Measurements from ENCODE around the gene PRPF31.

The PRPF31 gene

DNA sequence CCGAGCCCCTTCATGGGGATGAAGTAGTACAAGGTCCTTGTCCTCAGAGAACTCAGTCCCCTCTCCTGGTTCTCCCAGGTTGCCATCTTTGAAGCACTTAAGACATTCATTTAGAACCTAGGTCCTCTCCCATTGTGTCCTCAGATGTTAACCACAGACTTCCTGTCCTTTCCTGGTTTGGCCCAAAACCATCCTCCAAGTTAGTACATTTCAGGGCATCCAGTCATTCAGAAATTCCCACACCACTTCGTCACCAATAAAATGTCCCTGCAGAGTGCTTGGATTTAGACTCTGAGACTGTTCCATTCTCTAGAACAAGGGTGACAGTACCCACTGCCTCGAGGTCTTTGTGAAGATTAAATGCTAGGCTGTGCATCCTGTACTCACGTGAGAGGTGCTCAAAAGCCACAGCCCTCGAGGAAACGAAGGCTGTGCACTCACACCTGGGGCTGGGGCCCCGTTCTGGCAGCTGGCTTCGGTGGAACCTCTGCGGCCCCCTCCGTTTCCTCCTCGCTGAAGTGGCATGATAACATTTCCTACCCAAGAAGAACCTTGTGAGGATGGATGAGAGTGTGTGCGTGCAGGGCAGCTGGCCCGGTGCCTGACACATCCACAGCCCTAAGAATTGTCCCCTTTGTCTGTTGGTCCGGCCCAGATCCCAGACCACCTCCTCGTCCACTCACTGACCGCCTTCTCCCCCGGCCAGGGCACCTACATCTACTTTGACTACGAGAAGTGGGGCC lies 39.2 kb downstream of the PRPF31 start:
- no peak overlapping the region for H3K4me3 ChIP-seq (ENCODE audit: low read depth, low read length)
- no peak for TF ChIP-seq CTCF (IDR thresholded peaks at IDR 0.05; ENCODE audit: low read depth, low read length)

GRCh38 chr19:54155694-54156093 lies 40.1 kb downstream of the PRPF31 start:
- TF ChIP-seq CTCF (IDR thresholded peaks at IDR 0.05; ENCODE audit: low read depth, low read length): no peak
- no peak overlapping the region for H3K4me3 ChIP-seq (ENCODE audit: low read depth, low read length)

- H3K4me3 ChIP-seq (ENCODE audit: low read depth, low read length): no peak overlapping the region
- no peak for TF ChIP-seq CTCF (IDR thresholded peaks at IDR 0.05; ENCODE audit: low read depth, low read length)
Observed at GRCh38 chr19:54156490-54156889, 40.9 kb downstream of the PRPF31 start.

GRCh38 chr19:54156953-54157352 lies 41.4 kb downstream of the PRPF31 start:
- H3K4me3 ChIP-seq (ENCODE audit: low read depth, low read length): no peak overlapping the region
- no peak for TF ChIP-seq CTCF (IDR thresholded peaks at IDR 0.05; ENCODE audit: low read depth, low read length)

GRCh38 chr19:54158812-54159351 lies 43.3 kb downstream of the PRPF31 start:
- peak overlapping the region; percentile 68 for H3K4me3 ChIP-seq (ENCODE audit: low read depth, low read length)
- no peak for TF ChIP-seq CTCF (IDR thresholded peaks at IDR 0.05; ENCODE audit: low read depth, low read length)

DNA sequence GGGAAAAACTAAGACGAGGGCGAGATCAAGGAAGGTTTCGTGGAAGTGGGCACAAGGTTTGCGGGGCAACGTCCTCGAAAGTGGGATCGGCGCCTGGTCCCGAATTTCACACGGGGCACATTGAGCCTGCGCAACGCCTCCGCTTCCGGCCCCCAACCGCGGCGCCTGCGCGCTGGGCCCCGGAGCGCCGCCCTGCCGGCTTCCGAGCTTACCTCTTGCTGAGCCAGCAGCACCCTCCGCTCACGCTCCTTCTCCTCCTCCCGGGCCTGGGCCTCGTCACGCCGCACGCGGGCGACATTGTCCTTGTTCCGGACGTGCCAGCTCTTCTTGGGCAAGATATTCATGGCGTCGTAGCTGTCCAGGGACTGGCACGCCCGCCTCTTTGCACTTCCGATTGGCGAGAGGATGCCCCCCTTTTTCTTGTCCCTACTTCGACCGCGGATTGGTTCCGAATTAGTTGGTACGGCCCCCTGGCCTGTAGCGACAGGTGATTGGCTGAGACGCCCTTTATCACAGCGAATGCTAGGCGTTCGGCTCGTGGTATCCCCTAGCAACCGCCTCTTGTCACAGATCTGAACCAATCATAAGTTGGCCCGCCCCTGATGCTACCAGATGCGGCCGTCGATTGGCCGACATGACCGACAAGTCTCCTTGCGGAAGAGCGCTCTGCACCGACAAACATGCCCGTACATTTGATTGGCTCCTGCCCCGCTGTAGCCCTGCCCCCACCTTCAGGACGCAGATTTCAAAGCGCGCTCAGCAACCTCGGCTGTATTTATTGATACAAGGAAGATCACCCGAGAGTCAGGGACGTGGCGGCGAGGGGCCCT lies 44.0 kb downstream of the PRPF31 start, which contains the start of gene LENG1:
Gene LENG1 (minus strand): TSS at position 370 of the 830 bp plus-strand sequence. CDS start 26 bp downstream, at position 344.
- peak within 1 kb of the TSS; percentile 73 for H3K4me3 ChIP-seq (ENCODE audit: low read depth, low read length)
- 0 out of 2 replicates have a peak, but pooled peaks have one; percentile 6 for TF ChIP-seq CTCF (IDR thresholded peaks at IDR 0.05; ENCODE audit: low read depth, low read length)
